Transverse colon (tissue), 4 donors: ENCODE data around the gene ORM1. TPM values are rescaled to one million over a fixed set of nuclear protein-coding genes. Genes with fewer than 3 reads are reported as not detected.
A peak's percentile ranks its signal among the peaks of the same experiment; 100 is the strongest.

ENCODE experiments used
- DNase-seq: peaks from one replicate; pipeline ENCODE4 v3.0.0-alpha.2; 2019
- H3K27ac ChIP-seq, 4 donors: fragments of 200-600 bp; sonication (generic); 2 replicates each; pipeline ENCODE4 v1.5.1; 2016 to 2018; ENCODE audit warnings: inconsistent platforms in 4 of 4
- H3K27me3 ChIP-seq: fragments of 200-600 bp; sonication (generic); 2 replicates; pipeline ENCODE4 v1.5.1; 2017; ENCODE audit warnings: inconsistent platforms
- H3K36me3 ChIP-seq, 4 donors: fragments of 200-600 bp; sonication (generic); 2 replicates each; pipeline ENCODE4 v1.5.1; 2017 to 2019; ENCODE audit warnings: inconsistent platforms in 4 of 4
- H3K4me1 ChIP-seq, 4 donors: fragments of 200-600 bp; sonication (generic); 2 replicates each; pipeline ENCODE4 v1.5.1; 2017 to 2020; ENCODE audit warnings: inconsistent platforms in 4 of 4
- H3K4me3 ChIP-seq, 4 donors: fragments of 200-600 bp; sonication (generic); 1 replicate in 1 of 4; 2 replicates in 3 of 4; pipeline versions ENCODE4 v1.5.1 to v1.6.1; 2017 to 2019; ENCODE audit warnings: inconsistent platforms in 4 of 4
- H3K9me3 ChIP-seq, 2 donors: fragments of 200-600 bp; sonication (generic); 2 replicates each; pipeline ENCODE4 v1.5.1; 2017 to 2019; ENCODE audit warnings: inconsistent platforms in 2 of 2
- CTCF ChIP-seq, 5 experiments: fragments of 200-600 bp in 3 of 5; fragments of 450-650 bp in 2 of 5; sonication (generic) in 3 of 5; IDR thresholded peaks; 1 replicate in 2 of 5; 2 replicates in 3 of 5; pipeline ENCODE4 v1.5.1; 2016 to 2017; ENCODE audit warnings: antibody characterized with exemption in 5 of 5, inconsistent platforms in 3 of 5, mild to moderate bottlenecking in 2 of 5, moderate library complexity in 1 of 5
- EP300 ChIP-seq: sonication (generic); formaldehyde crosslinking; IDR thresholded peaks from one replicate; pipeline ENCODE4 v1.6.1; 2017; ENCODE audit warnings: antibody characterized with exemption, low read depth
- POLR2A ChIP-seq: fragments of 450-650 bp; IDR thresholded peaks from one replicate; pipeline ENCODE4 v1.6.1; 2016; ENCODE audit warnings: antibody characterized with exemption, mild to moderate bottlenecking, moderate library complexity
- POLR2AphosphoS5 ChIP-seq, 3 donors: sonication (generic); formaldehyde crosslinking; IDR thresholded peaks; one replicate each; pipeline ENCODE4 v1.6.1; 2016; ENCODE audit warnings: antibody characterized with exemption in 3 of 3
- WGBS, 2 donors: methylation state at CpG; one replicate each; pipeline ENCODE4 v1.1.5; 2018; ENCODE audit warnings: low coverage in 1 of 2; 5-methylcytosine and 5-hydroxymethylcytosine counted together
- in situ Hi-C, 4 donors: fragments of 200-750 bp; cut with MboI; loops; one replicate each; pipeline versions ENCODE4 v1.15.0 to v1.15.1; 2017; ENCODE audit warnings: low sequenced_read_pairs in 3 of 4, low pct_ligation_motif_present in 1 of 4, low pct_unique_long_range_greater_than_20kb in 1 of 4
- intact Hi-C: fragments of 100-400 bp; cut with DNase I; formaldehyde crosslinking; loops from one replicate; pipeline ENCODE4 v1.15.1; 2023; ENCODE audit warnings: low total_unique reads
- total RNA-seq, 4 donors: library from RNA; depleted of rRNA; stranded (reverse); fragments of >200 nt; gene quantifications; one replicate each; pipeline ENCODE4 v1.1.0, GENCODE V29; 2016

The ORM1 gene
- total RNA-seq, 4 donors from 2014 or later: not detected

GRCh38 chr9:114370968-114371320 lies 48.0 kb downstream of the ORM1 start:
- no peak for DNase-seq
- TF ChIP-seq EP300 (no peak), POLR2A (no peak), CTCF (IDR thresholded peaks at IDR 0.05) (no peak), POLR2AphosphoS5 (IDR thresholded peaks at IDR 0.05) (no peak)
- H3K36me3 ChIP-seq: no peaks in the 10 kb centered on the region
- H3K4me1 ChIP-seq: peaks cover 5 to 58% (median 18%) of the 10 kb centered on the region in 4 donors
- WGBS, 2 donors: 85% methylated on average over 4 of the region's 4 CpGs; no CpG with 5 or more reads in 1 of the 2 donors
- H3K9me3 ChIP-seq: no peaks in the 10 kb centered on the region
- H3K27ac ChIP-seq: peak overlapping the region; percentile 60 to 80 (median 76)
- no peak overlapping the region for H3K4me3 ChIP-seq
- no peaks in the 10 kb centered on the region for H3K27me3 ChIP-seq
- in situ Hi-C loops (no loop called here), intact Hi-C loops (no loop called here)

- peaks cover 0 to 2% (median 0%) of the 10 kb centered on the region in 4 donors for H3K36me3 ChIP-seq
- peak overlapping the region; percentile 60 to 80 (median 76) for H3K27ac ChIP-seq
- WGBS, 2 donors: 89% methylated on average over 7 of the region's 7 CpGs; no CpG with 5 or more reads in 1 of the 2 donors
- no peak for TF ChIP-seq CTCF (IDR thresholded peaks at IDR 0.05)
- no peak for TF ChIP-seq EP300
- TF ChIP-seq POLR2A: no peak
- TF ChIP-seq POLR2AphosphoS5 (IDR thresholded peaks at IDR 0.05): no peak
- no peaks in the 10 kb centered on the region for H3K9me3 ChIP-seq
- no peak for DNase-seq
- in situ Hi-C loops (no loop called here), intact Hi-C loops (no loop called here)
- no peaks in the 10 kb centered on the region for H3K27me3 ChIP-seq
- no peak overlapping the region for H3K4me3 ChIP-seq
- H3K4me1 ChIP-seq: peaks cover 5 to 53% (median 13%) of the 10 kb centered on the region in 4 donors
These were observed 48.5 kb downstream of the ORM1 start for GRCh38 chr9:114371343-114371944.

GRCh38 chr9:114371973-114372917 lies 49.3 kb downstream of the ORM1 start:
- no peak overlapping the region for H3K4me3 ChIP-seq
- H3K4me1 ChIP-seq: peaks cover 5 to 45% (median 8%) of the 10 kb centered on the region in 4 donors
- peak; percentile 45 for DNase-seq
- no peaks in the 10 kb centered on the region for H3K9me3 ChIP-seq
- in situ Hi-C loops (no loop called here), intact Hi-C loops (no loop called here)
- TF ChIP-seq POLR2A (peak; percentile 47), POLR2AphosphoS5 (IDR thresholded peaks at IDR 0.05) (peak in 2 of 3 donors; percentile 26 to 44), EP300 (no peak)
- peak overlapping the region; percentile 60 to 80 (median 76) for H3K27ac ChIP-seq
- H3K27me3 ChIP-seq: no peaks in the 10 kb centered on the region
- peaks cover 0 to 9% (median 0%) of the 10 kb centered on the region in 4 donors for H3K36me3 ChIP-seq
- WGBS, 2 donors: 20 to 52% methylated on average over 1 to 14 of the region's 14 CpGs

- Histone ChIP-seq H3K27me3 (no peaks in the 10 kb centered on the region), H3K4me1 (peaks cover 5 to 38% (median 7%) of the 10 kb centered on the region in 4 donors), H3K4me3 (no peak overlapping the region), H3K9me3 (no peaks in the 10 kb centered on the region), H3K36me3 (peaks cover 0 to 11% (median 0%) of the 10 kb centered on the region in 4 donors), H3K27ac (peak overlapping the region; percentile 60 to 80 (median 76))
- 50 to 78% methylated on average over 2 to 9 of the region's 9 CpGs for WGBS, 2 donors
- peak in 2 of 3 donors; percentile 27 to 48 for TF ChIP-seq POLR2AphosphoS5 (IDR thresholded peaks at IDR 0.05)
- no peak for TF ChIP-seq CTCF (IDR thresholded peaks at IDR 0.05)
- TF ChIP-seq EP300: no peak
- TF ChIP-seq POLR2A: no peak
- in situ Hi-C loops: no loop called here
- intact Hi-C loops: no loop called here
- DNase-seq: peak; percentile 83
These were observed 50.1 kb downstream of the ORM1 start for GRCh38 chr9:114372921-114373448.
